Measurements from ENCODE around the gene HMGB1. TPM values are rescaled to one million over a fixed set of nuclear protein-coding genes. Genes with fewer than 3 reads are reported as not detected.

The HMGB1 gene
- total and polyA plus RNA-seq, 2 of the 13 experiments (the other 11 are each of a cell fraction or from before 2014, with no cell fraction given) = 115 to 584 TPM

DNA sequence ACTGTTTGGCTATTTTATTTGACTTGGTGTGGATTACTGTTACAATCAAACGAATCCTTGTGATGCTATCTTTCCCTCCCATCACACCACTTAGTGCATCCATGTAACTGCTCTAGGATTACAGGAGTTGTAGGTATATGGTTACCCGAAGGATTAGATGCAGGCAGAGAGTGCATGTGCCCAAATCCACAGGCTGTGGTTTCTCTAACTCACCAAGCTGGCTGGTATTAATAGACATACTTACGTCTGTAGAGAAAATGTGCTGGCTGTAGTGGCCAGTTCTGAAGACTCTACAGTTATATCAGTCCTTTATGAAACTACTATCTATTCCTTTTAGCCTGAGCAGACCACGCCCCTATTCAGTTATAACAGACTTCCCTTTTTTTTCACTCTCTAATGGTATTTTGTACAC lies 1.1 kb upstream of the HMGB1 start:
- 31% methylated on average over 4 of the region's 4 CpGs for whole genome bisulfite sequencing (ENCODE audit: low lambda C conversion rate)
- Histone ChIP-seq H2AFZ (ENCODE audit: low read length) (no peak overlapping the region), H3K4me1 (ENCODE audit: insufficient read depth, low read length) (peaks cover 27% of the 10 kb centered on the region), H4K20me1 (ENCODE audit: insufficient read depth, low read length) (peaks cover 4% of the 10 kb centered on the region; the same call in 1 of the 2 replicates), H3K9ac (ENCODE audit: insufficient read depth, low read depth, low read length) (peak overlapping the region; percentile 74), H3K4me3 (replicated peaks in 1 of 3; ENCODE audit: insufficient read depth in 1 of 3, low read depth in 2 of 3, low read length in 3 of 3) (peak overlapping the region in 2 of 3 experiments; percentile 13 to 69; a peak in 2 of 6 replicates), H3K79me2 (ENCODE audit: insufficient read depth, low read length) (peaks cover 22% of the 10 kb centered on the region), H3K4me2 (ENCODE audit: low read depth, low read length) (peak overlapping the region; percentile 93), H3K27ac (ENCODE audit: extremely low read length, insufficient read depth, low read length) (no peak overlapping the region), H3K27me3 (ENCODE audit: control insufficient read depth in 1 of 2, insufficient read depth in 2 of 2, low read length in 2 of 2) (no peaks in the 10 kb centered on the region; a peak in 2 of 5 replicates), H3K36me3 (replicated peaks in 1 of 2; ENCODE audit: control insufficient read depth in 1 of 2, insufficient read depth in 2 of 2, low read length in 2 of 2) (peaks cover 0 to 13% of the 10 kb centered on the region in 2 experiments; a peak in 3 of 5 replicates), H3K9me3 (ENCODE audit: low read length) (no peaks in the 10 kb centered on the region)
- no peak for DNase-seq (ENCODE audit: low spot score)
- intact Hi-C loops (cut with micrococcal nuclease; ENCODE audit: unreplicated experiment) (no loop called here), in situ Hi-C loops (cut with HindIII; ENCODE audit: extremely low pct_ligation_motif_present, low pct_unique_long_range_greater_than_20kb) (no loop called here)
- TF ChIP-seq CBX2 (IDR thresholded peaks at IDR 0.05; ENCODE audit: low read depth, low read length) = no peak
- TF ChIP-seq CBX2 (CRISPR knock-in tag; IDR thresholded peaks at IDR 0.05; ENCODE audit: low read depth) = no peak
- no peak for TF ChIP-seq ZSCAN29 (CRISPR knock-in tag; conservative IDR thresholded peaks at IDR 0.05)
- no peak for TF ChIP-seq MLLT10 (CRISPR knock-in tag; IDR thresholded peaks at IDR 0.05)
- TF ChIP-seq ZFY (CRISPR knock-in tag; IDR thresholded peaks at IDR 0.05) = no peak
- no peak for TF ChIP-seq FOXK2 (IDR thresholded peaks at IDR 0.05)
- TF ChIP-seq ZNF776 (CRISPR knock-in tag; IDR thresholded peaks at IDR 0.05) = no peak
- TF ChIP-seq ZNF264 (CRISPR knock-in tag; IDR thresholded peaks at IDR 0.05) = no peak
- TF ChIP-seq PHF8 (CRISPR knock-in tag; IDR thresholded peaks at IDR 0.05) = no peak
- TF ChIP-seq POGK (CRISPR knock-in tag; conservative IDR thresholded peaks at IDR 0.05) = no peak
- no peak for TF ChIP-seq KAT8 (CRISPR knock-in tag; IDR thresholded peaks at IDR 0.05)
- no peak for TF ChIP-seq ZNF614 (CRISPR knock-in tag; IDR thresholded peaks at IDR 0.05; ENCODE audit: borderline replicate concordance)
- no peak for TF ChIP-seq HMGA1 (CRISPR knock-in tag; conservative IDR thresholded peaks at IDR 0.05)
- no peak for TF ChIP-seq KLF11 (CRISPR knock-in tag; IDR thresholded peaks at IDR 0.05)
- no peak for TF ChIP-seq PHB2 (IDR thresholded peaks at IDR 0.05; ENCODE audit: partially characterized antibody)
- no peak for TF ChIP-seq CENPT (CRISPR knock-in tag; IDR thresholded peaks at IDR 0.05; ENCODE audit: low read depth)
- no peak for TF ChIP-seq JDP2 (CRISPR knock-in tag; IDR thresholded peaks at IDR 0.05; ENCODE audit: borderline replicate concordance)
- TF ChIP-seq SPEN (CRISPR knock-in tag; IDR thresholded peaks at IDR 0.05; ENCODE audit: low read depth) = no peak
- ChIA-PET CTCF (ENCODE audit: low intra/inter-chr PET ratio, low total read pairs) (no interaction called here), POLR2A (no interaction called here)
- BruUV-seq (replicated peaks) = no TSS peak
- FAIRE-seq = no peak
- ATAC-seq = no peak

Measured in HepG2 (cell line).